Measurements from ENCODE around the gene TBL3.

GRCh38 chr16:1976216-1976520 is 4.3 kb downstream of the TBL3 start:
- TF ChIP-seq CTCF (IDR thresholded peaks at IDR 0.05; ENCODE audit: low read depth, low read length): no peak
- TF ChIP-seq POLR2A (IDR thresholded peaks at IDR 0.05; ENCODE audit: extremely low read depth, insufficient read length): no peak

Measured in NB4 (cell line).